GM10248 (cell line): ENCODE measurements around the gene EHBP1.

Experiments
- CTCF ChIA-PET: fragments of 300-600 bp; sonication (Branson Sonifier 250); formaldehyde crosslinking; extraction: SDS; loops from one replicate; lab custom pipeline; 2021; ENCODE audit warnings: antibody characterized with exemption; lab: Yijun Ruan, JAX
- POLR2A ChIA-PET: fragments of 350-650 bp; sonication (Branson Sonifier 250); formaldehyde crosslinking; extraction: SDS; loops from one replicate; lab custom pipeline; 2020; ENCODE audit warnings: antibody characterized with exemption; lab: Yijun Ruan, JAX
- DNase-seq: peaks from one replicate; pipeline ENCODE4 v3.0.0; 2012; ENCODE audit errors: extremely low spot score
- CTCF ChIP-seq: IDR thresholded peaks from 2 replicates; pipeline ENCODE4 v1.5.1; 2012; ENCODE audit warnings: mild to moderate bottlenecking, low read depth; ENCODE audit errors: extremely low read depth, missing control alignments, control extremely low read depth

The EHBP1 gene

GRCh38 chr2:62824388-62824787 lies 118.9 kb downstream of the EHBP1 start:
- ChIA-PET POLR2A (no interaction called here), CTCF (interaction anchor here (0.9 to 1.3 kb wide), 3 partner anchors 9 to 609 kb away, joined by 3 to 4 read pairs (median 3); no protein-coding TSS in a partner anchor)
- TF ChIP-seq CTCF = no peak
- DNase-seq = no peak

- POLR2A ChIA-PET = no interaction called here
- DNase-seq = no peak
- CTCF ChIA-PET = no interaction called here
- TF ChIP-seq CTCF = no peak
These were observed 120.6 kb downstream of the EHBP1 start for GRCh38 chr2:62826141-62826540.

- ChIA-PET POLR2A (no interaction called here), CTCF (no interaction called here)
- DNase-seq = no peak
- no peak for TF ChIP-seq CTCF
These were observed 121.6 kb downstream of the EHBP1 start for GRCh38 chr2:62826953-62827675.

GRCh38 chr2:62831729-62832128 lies 126.2 kb downstream of the EHBP1 start:
- DNase-seq = peak; percentile 24
- CTCF ChIA-PET = no interaction called here
- no peak for TF ChIP-seq CTCF
- POLR2A ChIA-PET = interaction anchor here (0.6 kb wide), 1 partner anchor 581 kb away, joined by 5 read pairs; no protein-coding TSS in a partner anchor

GRCh38 chr2:62844311-62845090 lies 139.0 kb downstream of the EHBP1 start:
- ChIA-PET CTCF (interaction anchor here (0.7 kb wide), 1 partner anchor 9 kb away, joined by 3 read pairs; no protein-coding TSS in a partner anchor), POLR2A (no interaction called here)
- no peak for TF ChIP-seq CTCF

GRCh38 chr2:62845256-62845655 lies 139.7 kb downstream of the EHBP1 start:
- no peak for TF ChIP-seq CTCF
- ChIA-PET POLR2A (no interaction called here), CTCF (interaction anchor here (0.7 to 1.6 kb wide), 3 partner anchors 9 to 244 kb away, joined by 3 read pairs; no protein-coding TSS in a partner anchor)
- DNase-seq = no peak

More at GRCh38 chr2:62844311-62845090, 139.0 kb downstream of the EHBP1 start:
- DNase-seq = no peak
